GM12873 (cell line): ENCODE measurements around the gene PREP.

Experiments
- CTCF ChIP-seq: IDR thresholded peaks from 2 replicates; pipeline ENCODE4 v1.5.1; 2012; ENCODE audit warnings: low read depth, mild to moderate bottlenecking, moderate library complexity, low read length, control low read depth; ENCODE audit not compliant: insufficient read depth; ENCODE audit errors: missing control alignments

The PREP gene

GRCh38 chr6:105363100-105363754 lies 39.7 kb downstream of the PREP start:
- TF ChIP-seq CTCF, result no peak

GRCh38 chr6:105359419-105360370 lies 43.2 kb downstream of the PREP start:
- TF ChIP-seq CTCF, result no peak

GRCh38 chr6:105357165-105357564 lies 45.7 kb downstream of the PREP start:
- TF ChIP-seq CTCF, result no peak

GRCh38 chr6:105352037-105352617 lies 50.8 kb downstream of the PREP start:
- no peak for TF ChIP-seq CTCF

GRCh38 chr6:105348897-105349296 lies 54.0 kb downstream of the PREP start:
- no peak for TF ChIP-seq CTCF

GRCh38 chr6:105346052-105346451 lies 56.8 kb downstream of the PREP start:
- no peak for TF ChIP-seq CTCF

GRCh38 chr6:105345506-105345905 lies 57.4 kb downstream of the PREP start:
- no peak for TF ChIP-seq CTCF
